Vagina (tissue), 2 donors: ENCODE results near the gene PROSER2. TPM values are rescaled to one million over a fixed set of nuclear protein-coding genes. Genes with fewer than 3 reads are reported as not detected.

ENCODE experiments used
- DNase-seq, 2 donors: peaks; one replicate each; pipeline ENCODE4 v3.0.0-alpha.2; 2017; ENCODE audit errors: extremely low spot score in 2 of 2
- H3K27ac ChIP-seq: fragments of 200-600 bp; sonication (generic); one replicate; pipeline ENCODE4 v1.5.1; 2019
- H3K27me3 ChIP-seq: fragments of 200-600 bp; sonication (generic); one replicate; pipeline ENCODE4 v1.5.1; 2019
- H3K36me3 ChIP-seq, 2 donors: fragments of 200-600 bp; sonication (generic); one replicate each; pipeline ENCODE4 v1.5.1; 2017 to 2019
- H3K4me1 ChIP-seq: fragments of 200-600 bp; sonication (generic); one replicate; pipeline ENCODE4 v1.5.1; 2019
- H3K4me3 ChIP-seq, 2 donors: fragments of 200-600 bp; sonication (generic); 1 replicate in 1 of 2; 2 replicates in 1 of 2; pipeline ENCODE4 v1.5.1; 2016 to 2019
- H3K9me3 ChIP-seq: fragments of 200-600 bp; sonication (generic); one replicate; pipeline ENCODE4 v1.5.1; 2019
- POLR2A ChIP-seq, 2 donors: fragments of 450-650 bp; IDR thresholded peaks; one replicate each; pipeline ENCODE4 v1.6.1; 2017; ENCODE audit warnings: antibody characterized with exemption in 2 of 2, mild to moderate bottlenecking in 2 of 2, moderate library complexity in 2 of 2
- POLR2AphosphoS5 ChIP-seq, 2 donors: sonication (generic); formaldehyde crosslinking; IDR thresholded peaks; one replicate each; pipeline ENCODE4 v1.9.0; 2017; ENCODE audit warnings: antibody characterized with exemption in 2 of 2, mild to moderate bottlenecking in 2 of 2, low read depth in 1 of 2; ENCODE audit not compliant: insufficient read depth in 1 of 2
- intact Hi-C: fragments of 100-400 bp; cut with DNase I; formaldehyde crosslinking; loops from one replicate; pipeline ENCODE4 v1.15.1; 2023
- total RNA-seq: library from RNA; depleted of rRNA; stranded (reverse); fragments of >200 nt; gene quantifications from one replicate; pipeline ENCODE4 v1.2.3, GENCODE V29; 2016
- TF ChIP-seq, protein P1 (sequence below), 3 experiments: fragments of 450-650 bp in 2 of 3; fragments of 200-600 bp in 1 of 3; sonication (generic) in 1 of 3; IDR thresholded peaks; one replicate each; pipeline ENCODE4 v1.5.1; 2017 to 2019; ENCODE audit warnings: antibody characterized with exemption in 3 of 3, mild to moderate bottlenecking in 2 of 3, moderate library complexity in 2 of 3

The PROSER2 gene
- total RNA-seq, 1 donor from 2014 or later = 8.1 TPM

DNA sequence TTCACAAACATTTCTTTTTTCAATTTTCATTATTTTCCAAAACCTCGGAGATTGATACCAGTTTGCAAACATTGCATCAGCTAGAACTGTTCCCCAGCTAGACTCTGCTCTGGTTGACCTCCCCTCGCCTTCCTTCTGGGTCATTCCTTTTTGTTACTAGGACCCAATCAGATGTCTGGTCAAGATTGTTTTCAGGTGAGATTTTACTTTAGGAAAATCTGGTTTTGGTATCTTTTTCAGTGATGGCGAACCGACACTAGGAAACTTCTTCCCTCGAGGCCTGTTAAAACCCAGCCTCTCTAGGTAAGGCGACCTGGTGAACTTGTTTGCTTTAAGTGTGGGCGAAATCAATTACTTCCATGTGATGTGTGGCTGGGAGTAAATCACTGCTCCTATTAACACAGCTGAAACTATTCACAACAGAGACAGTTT is 8.4 kb downstream of the PROSER2 start:
- no peaks in the 10 kb centered on the region for H3K27me3 ChIP-seq
- no peak overlapping the region for H3K27ac ChIP-seq
- DNase-seq = no peak
- H3K36me3 ChIP-seq = no peaks in the 10 kb centered on the region
- no peak overlapping the region for H3K4me3 ChIP-seq
- intact Hi-C loops = no loop called here
- TF ChIP-seq POLR2AphosphoS5 (IDR thresholded peaks at IDR 0.05; ENCODE audit: insufficient read depth in 1 of 2, low read depth in 1 of 2) (no peak), POLR2A (IDR thresholded peaks at IDR 0.05) (no peak)
- TF ChIP-seq, protein P1, sequence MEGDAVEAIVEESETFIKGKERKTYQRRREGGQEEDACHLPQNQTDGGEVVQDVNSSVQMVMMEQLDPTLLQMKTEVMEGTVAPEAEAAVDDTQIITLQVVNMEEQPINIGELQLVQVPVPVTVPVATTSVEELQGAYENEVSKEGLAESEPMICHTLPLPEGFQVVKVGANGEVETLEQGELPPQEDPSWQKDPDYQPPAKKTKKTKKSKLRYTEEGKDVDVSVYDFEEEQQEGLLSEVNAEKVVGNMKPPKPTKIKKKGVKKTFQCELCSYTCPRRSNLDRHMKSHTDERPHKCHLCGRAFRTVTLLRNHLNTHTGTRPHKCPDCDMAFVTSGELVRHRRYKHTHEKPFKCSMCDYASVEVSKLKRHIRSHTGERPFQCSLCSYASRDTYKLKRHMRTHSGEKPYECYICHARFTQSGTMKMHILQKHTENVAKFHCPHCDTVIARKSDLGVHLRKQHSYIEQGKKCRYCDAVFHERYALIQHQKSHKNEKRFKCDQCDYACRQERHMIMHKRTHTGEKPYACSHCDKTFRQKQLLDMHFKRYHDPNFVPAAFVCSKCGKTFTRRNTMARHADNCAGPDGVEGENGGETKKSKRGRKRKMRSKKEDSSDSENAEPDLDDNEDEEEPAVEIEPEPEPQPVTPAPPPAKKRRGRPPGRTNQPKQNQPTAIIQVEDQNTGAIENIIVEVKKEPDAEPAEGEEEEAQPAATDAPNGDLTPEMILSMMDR (IDR thresholded peaks at IDR 0.05) = no peak
- no peaks in the 10 kb centered on the region for H3K9me3 ChIP-seq
- H3K4me1 ChIP-seq = no peaks in the 10 kb centered on the region

DNA sequence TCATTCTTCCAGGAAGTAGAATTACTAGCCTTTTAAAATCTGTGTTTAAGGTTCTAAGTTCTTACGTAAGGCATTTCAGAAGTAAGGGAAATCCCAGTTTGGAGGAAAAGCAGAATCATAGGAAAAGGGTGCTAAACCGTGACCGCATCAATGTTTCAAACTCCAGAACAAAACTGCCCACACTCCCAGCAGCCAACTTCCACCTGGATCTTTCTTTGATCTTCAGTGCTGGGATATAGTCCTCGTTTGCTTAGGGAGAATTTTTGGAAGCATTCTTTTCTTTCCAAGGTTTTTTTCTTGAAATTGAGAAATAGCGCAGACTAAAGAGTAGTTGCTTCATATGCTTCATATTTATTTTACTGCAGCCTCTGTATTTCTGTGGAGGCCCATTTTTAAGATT is 8.9 kb downstream of the PROSER2 start:
- H3K36me3 ChIP-seq = no peaks in the 10 kb centered on the region
- no peaks in the 10 kb centered on the region for H3K9me3 ChIP-seq
- intact Hi-C loops = no loop called here
- DNase-seq = no peak
- H3K27me3 ChIP-seq = no peaks in the 10 kb centered on the region
- no peak overlapping the region for H3K27ac ChIP-seq
- TF ChIP-seq POLR2A (IDR thresholded peaks at IDR 0.05) (no peak), POLR2AphosphoS5 (IDR thresholded peaks at IDR 0.05; ENCODE audit: insufficient read depth in 1 of 2, low read depth in 1 of 2) (no peak)
- TF ChIP-seq, protein P1 (IDR thresholded peaks at IDR 0.05) = no peak
- H3K4me1 ChIP-seq = no peaks in the 10 kb centered on the region
- no peak overlapping the region for H3K4me3 ChIP-seq

DNA sequence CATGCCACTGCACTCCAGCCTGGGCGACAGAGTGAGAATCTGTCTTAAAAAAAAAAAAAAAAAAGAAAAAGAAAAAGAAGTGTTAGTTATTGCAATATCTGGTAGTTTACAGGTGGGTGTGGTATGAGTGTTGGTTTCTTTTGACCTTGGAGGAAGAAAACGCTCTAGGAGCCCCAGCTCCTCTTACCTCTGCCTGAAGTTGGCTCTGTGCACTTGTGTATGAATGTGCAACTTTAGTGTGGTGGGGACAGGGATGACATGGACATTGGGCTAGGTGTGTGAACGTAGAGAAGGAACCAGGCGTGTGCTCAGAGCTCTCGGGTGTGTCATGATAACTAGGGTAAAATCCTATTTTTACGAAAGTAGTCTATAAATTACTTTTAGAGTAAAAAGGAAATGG is 11.9 kb downstream of the PROSER2 start:
- Histone ChIP-seq H3K4me3 (no peak overlapping the region), H3K36me3 (no peaks in the 10 kb centered on the region), H3K27me3 (no peaks in the 10 kb centered on the region), H3K9me3 (no peaks in the 10 kb centered on the region), H3K4me1 (no peaks in the 10 kb centered on the region), H3K27ac (no peak overlapping the region)
- intact Hi-C loops = no loop called here
- TF ChIP-seq POLR2AphosphoS5 (IDR thresholded peaks at IDR 0.05; ENCODE audit: insufficient read depth in 1 of 2, low read depth in 1 of 2) = no peak
- TF ChIP-seq, protein P1 (IDR thresholded peaks at IDR 0.05) = no peak
- TF ChIP-seq POLR2A (IDR thresholded peaks at IDR 0.05) = no peak
- no peak for DNase-seq

DNA sequence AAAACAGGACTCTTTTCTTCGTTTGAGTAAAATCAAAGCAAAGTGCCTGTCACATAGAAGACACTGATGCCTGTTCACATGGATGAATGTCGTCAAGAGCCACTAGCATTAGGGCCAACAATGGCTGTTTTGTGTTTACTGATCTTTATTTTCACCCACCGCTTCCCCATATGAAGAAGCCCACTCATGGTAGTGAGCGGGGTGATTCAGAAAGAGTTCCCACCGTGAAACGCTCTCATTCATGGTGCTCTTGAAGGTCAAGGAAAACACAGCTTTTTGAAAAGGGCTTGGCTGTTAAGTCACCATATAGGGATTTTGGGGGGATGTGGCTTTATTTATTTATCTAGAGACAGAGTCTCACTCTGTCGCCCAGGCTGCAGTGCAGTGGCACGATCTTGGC is 12.5 kb downstream of the PROSER2 start:
- no peak overlapping the region for H3K4me3 ChIP-seq
- no peaks in the 10 kb centered on the region for H3K9me3 ChIP-seq
- H3K27me3 ChIP-seq = no peaks in the 10 kb centered on the region
- H3K4me1 ChIP-seq = no peaks in the 10 kb centered on the region
- no peak overlapping the region for H3K27ac ChIP-seq
- intact Hi-C loops = no loop called here
- TF ChIP-seq, protein P1 (IDR thresholded peaks at IDR 0.05) = no peak
- TF ChIP-seq POLR2A (IDR thresholded peaks at IDR 0.05) (no peak), POLR2AphosphoS5 (IDR thresholded peaks at IDR 0.05; ENCODE audit: insufficient read depth in 1 of 2, low read depth in 1 of 2) (no peak)
- DNase-seq = no peak
- H3K36me3 ChIP-seq = no peaks in the 10 kb centered on the region

DNA sequence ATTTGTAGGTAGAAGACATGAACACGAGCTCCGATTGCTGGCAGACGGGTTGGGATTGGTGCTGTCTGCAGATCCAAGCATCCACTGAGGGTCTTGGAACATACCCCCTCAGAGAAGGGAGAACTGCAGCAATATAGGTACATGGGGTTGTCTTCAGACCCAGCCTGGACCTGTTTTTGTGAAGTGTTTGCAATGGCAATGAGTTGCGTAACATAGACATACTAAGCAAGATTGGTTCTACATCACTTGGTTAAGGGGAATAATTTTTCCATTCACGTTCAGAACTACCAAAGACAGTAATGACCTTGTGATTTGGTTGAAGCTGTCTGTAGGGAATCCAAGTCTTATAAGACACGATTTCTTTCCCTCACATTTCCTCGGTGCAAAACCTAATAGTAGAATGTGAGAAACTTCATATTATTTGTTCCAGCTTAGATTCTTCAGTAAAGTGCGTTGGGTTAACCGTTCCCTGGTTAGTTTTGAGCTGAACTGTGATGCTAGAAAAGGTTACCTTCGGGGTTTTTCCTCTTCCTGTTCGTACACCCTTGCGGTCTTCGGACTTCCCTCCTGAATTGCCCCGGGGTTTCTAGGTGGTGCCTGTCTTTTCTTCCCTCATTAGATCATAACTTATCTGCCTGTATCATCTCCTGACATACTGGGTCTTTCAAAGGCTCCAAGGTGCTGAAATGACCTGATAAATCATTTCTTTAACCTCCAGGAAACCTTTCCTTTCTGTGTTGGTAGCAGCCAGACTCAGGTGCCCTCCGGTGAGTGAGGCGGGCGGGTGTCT is 14.4 kb downstream of the PROSER2 start:
- intact Hi-C loops = no loop called here
- Histone ChIP-seq H3K27ac (no peak overlapping the region), H3K4me3 (no peak overlapping the region), H3K4me1 (no peaks in the 10 kb centered on the region), H3K36me3 (no peaks in the 10 kb centered on the region), H3K27me3 (no peaks in the 10 kb centered on the region), H3K9me3 (no peaks in the 10 kb centered on the region)
- no peak for DNase-seq
- no peak for TF ChIP-seq POLR2AphosphoS5 (IDR thresholded peaks at IDR 0.05; ENCODE audit: insufficient read depth in 1 of 2, low read depth in 1 of 2)
- no peak for TF ChIP-seq POLR2A (IDR thresholded peaks at IDR 0.05)
- TF ChIP-seq, protein P1 (IDR thresholded peaks at IDR 0.05) = no peak
